GM04503 (cell line): ENCODE measurements around the gene RPP25.
"Not testable (repeated sequence)": the region's sequence is repeated elsewhere in the genome, so short reads cannot be mapped to it uniquely, and the experiment has no call there.

Source experiments
- DNase-seq: peaks from one replicate; pipeline ENCODE4 v3.0.0-alpha.2; 2012; ENCODE audit warnings: low read depth

RPP25 gene

DNA sequence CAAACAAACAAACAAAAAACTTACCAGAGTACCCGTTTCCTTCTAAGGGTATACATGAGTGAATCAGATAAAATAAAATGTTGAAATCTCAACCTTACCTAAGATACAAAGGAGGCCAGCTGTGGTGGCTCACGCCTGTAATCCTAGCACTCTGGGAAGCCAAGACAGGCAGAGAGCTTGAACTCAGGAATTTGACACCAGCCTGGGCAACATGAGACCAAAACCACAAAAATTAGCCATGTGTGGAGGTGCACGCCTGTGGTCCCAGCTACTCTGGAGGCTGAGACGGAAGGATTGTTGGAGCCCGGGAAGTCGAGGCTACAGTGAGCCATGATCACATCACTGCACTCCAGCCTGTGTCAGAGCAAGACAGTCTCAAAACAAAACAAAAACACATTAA is 38.9 kb downstream of the RPP25 start:
- no peak for DNase-seq

- DNase-seq = not testable (repeated sequence)
Observed at GRCh38 chr15:74913799-74914198, 42.8 kb downstream of the RPP25 start.

DNA sequence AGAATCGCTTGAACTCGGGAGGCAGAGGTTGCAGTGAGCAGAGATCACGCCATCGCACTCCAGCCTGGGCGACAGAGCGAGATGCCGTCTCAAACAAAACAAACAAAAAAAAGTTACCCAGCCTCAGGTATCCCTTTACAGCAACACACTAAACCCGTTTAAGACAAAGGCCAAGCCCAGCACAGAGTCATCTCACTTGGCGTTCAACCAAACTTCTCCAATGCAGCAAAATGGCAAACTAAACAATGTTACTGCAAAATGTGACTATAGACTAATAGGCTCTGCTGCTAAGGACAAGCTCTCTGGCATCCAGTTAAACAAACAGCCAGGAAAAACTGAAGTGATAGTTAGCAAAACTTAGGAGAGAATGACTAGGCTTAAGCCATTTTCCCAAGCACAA is 43.5 kb downstream of the RPP25 start:
- DNase-seq = no peak

DNA sequence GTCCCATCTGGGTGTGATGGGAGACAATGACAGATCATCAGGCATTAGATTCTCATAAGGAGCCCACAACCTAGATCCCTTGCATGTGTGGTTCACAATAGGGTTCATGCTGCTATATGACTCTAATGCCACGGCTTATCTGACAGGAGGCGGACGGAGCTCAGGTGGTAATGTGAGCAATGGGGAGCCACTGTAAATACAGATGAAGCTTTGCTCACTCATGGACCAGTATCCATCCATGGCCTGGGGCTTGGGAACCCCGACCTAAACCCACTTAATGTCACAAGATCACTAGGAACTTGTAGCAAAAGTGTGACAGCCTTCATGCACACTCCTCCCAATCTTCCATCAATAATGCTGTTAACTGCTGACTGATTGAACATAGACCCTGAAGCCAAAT is 47.9 kb downstream of the RPP25 start:
- no peak for DNase-seq

DNA sequence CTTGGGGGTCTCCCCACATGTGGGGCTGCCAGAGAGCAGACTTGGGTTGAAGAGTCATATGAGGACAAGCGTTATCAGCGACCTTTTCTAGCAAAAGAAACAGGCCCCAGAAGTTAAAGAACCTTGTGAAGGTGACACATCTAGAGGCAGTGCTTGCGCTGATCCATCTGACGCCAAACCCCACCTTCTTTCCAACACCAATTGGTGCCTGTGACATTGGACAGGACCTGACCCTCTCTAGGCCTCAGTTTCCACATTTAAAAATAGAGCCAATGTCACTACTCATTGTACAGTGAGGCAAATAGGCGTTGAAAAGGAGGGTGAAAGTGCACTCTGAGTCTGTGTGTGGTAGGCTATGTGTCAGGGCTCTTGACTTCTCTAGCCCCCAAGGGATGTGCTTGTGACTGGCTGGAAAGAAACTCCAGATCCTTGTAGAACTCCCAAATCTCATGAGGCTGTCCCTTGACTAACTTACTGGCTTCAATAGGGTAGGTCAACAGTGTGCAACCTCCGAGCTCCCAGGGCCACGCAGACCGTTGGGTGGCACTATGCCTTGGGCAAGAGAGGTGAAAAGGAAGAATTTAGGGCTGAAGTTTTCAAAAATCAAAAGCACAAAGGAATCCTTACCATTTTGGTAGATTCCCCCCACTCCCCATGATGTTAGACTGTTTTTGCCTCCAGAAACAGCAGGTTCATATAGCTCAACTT is 49.3 kb downstream of the RPP25 start:
- DNase-seq = no peak

GRCh38 chr15:74906450-74907162 is 50.0 kb downstream of the RPP25 start, which contains the start of gene FAM219B:
Gene FAM219B, minus strand, starts transcription at chr15:74906851. Its CDS starts 51 bp downstream, at chr15:74906800.
- peak; percentile 39 for DNase-seq

GRCh38 chr15:74906067-74906449 is 50.5 kb downstream of the RPP25 start:
- no peak for DNase-seq
